DND-41 (cell line): ENCODE results near the gene IL20RA.

Source experiments
- ATAC-seq: fragments of 200-7000 bp; cut with Tn5 transposase; 3 replicates; pipeline ENCODE4 v1.9.1; 2021; ENCODE audit warnings: low read depth; ENCODE audit not compliant: insufficient read depth
- DNase-seq: peaks from one replicate; pipeline ENCODE4 v3.0.0-alpha.2; 2020
- H2AFZ ChIP-seq: 2 replicates; pipeline ENCODE4 v1.6.0; 2012; ENCODE audit warnings: low read depth, low read length
- H3K27ac ChIP-seq: 2 replicates; pipeline ENCODE4 v1.5.1; 2012; ENCODE audit warnings: low read length, inconsistent platforms
- H3K27me3 ChIP-seq: fragments of 200-600 bp; sonication (generic); 2 replicates; pipeline ENCODE4 v1.6.0; 2012; ENCODE audit warnings: low read length, mild to moderate bottlenecking, inconsistent platforms; ENCODE audit not compliant: insufficient read depth, poor library complexity
- H3K36me3 ChIP-seq: 2 replicates; pipeline ENCODE4 v1.5.1; 2012; ENCODE audit warnings: low read length, inconsistent platforms; ENCODE audit not compliant: insufficient read depth
- H3K4me1 ChIP-seq: 2 replicates; pipeline ENCODE4 v1.5.1; 2012; ENCODE audit warnings: mild to moderate bottlenecking, low read length; ENCODE audit not compliant: insufficient read depth
- H3K4me2 ChIP-seq: 2 replicates; pipeline ENCODE4 v1.6.0; 2012; ENCODE audit warnings: mild to moderate bottlenecking, moderate library complexity, low read length, inconsistent platforms; ENCODE audit not compliant: insufficient read depth
- H3K4me3 ChIP-seq, 2 experiments: fragments of 200-600 bp in 1 of 2; shearing (Covaris generic) in 1 of 2; 2 replicates each; pipeline ENCODE4 v1.5.1; 2012 to 2016; ENCODE audit warnings: inconsistent platforms in 2 of 2, low read length in 2 of 2, mild to moderate bottlenecking in 2 of 2, low read depth in 1 of 2, moderate library complexity in 1 of 2
- H3K79me2 ChIP-seq: 2 replicates; pipeline ENCODE4 v1.6.0; 2012; ENCODE audit warnings: low read length, inconsistent platforms; ENCODE audit not compliant: insufficient read depth
- H3K9ac ChIP-seq: 2 replicates; pipeline ENCODE4 v1.6.0; 2012; ENCODE audit warnings: low read depth, mild to moderate bottlenecking, inconsistent platforms, low read length, moderate library complexity
- H3K9me3 ChIP-seq: 2 replicates; pipeline ENCODE4 v1.5.1; 2012; ENCODE audit warnings: low read length, moderate library complexity, mild to moderate bottlenecking, inconsistent platforms; ENCODE audit not compliant: insufficient read depth, severe bottlenecking
- H4K20me1 ChIP-seq: 2 replicates; pipeline ENCODE4 v1.6.0; 2012; ENCODE audit warnings: low read length; ENCODE audit not compliant: insufficient read depth
- CTCF ChIP-seq: IDR thresholded peaks from 2 replicates; pipeline ENCODE4 v1.5.1; 2012; ENCODE audit warnings: borderline replicate concordance, low read length, moderate library complexity, mild to moderate bottlenecking; ENCODE audit not compliant: poor library complexity, severe bottlenecking; ENCODE audit errors: extremely low read depth
- EZH2 ChIP-seq: IDR thresholded peaks from 3 replicates; pipeline ENCODE4 v1.6.1; 2012; ENCODE audit warnings: borderline replicate concordance, low read depth, mild to moderate bottlenecking, moderate library complexity, low read length, inconsistent platforms; ENCODE audit not compliant: severe bottlenecking

IL20RA gene

GRCh38 chr6:137015943-137016342 is 28.8 kb downstream of the IL20RA start:
- Histone ChIP-seq H3K79me2 (no peaks in the 10 kb centered on the region), H3K4me3 (no peak overlapping the region), H2AFZ (no peak overlapping the region), H3K9ac (no peak overlapping the region), H3K4me2 (no peak overlapping the region), H3K9me3 (no peaks in the 10 kb centered on the region), H3K36me3 (no peaks in the 10 kb centered on the region), H3K27me3 (peaks cover 41% of the 10 kb centered on the region), H3K27ac (no peak overlapping the region), H3K4me1 (no peaks in the 10 kb centered on the region), H4K20me1 (no peaks in the 10 kb centered on the region)
- ATAC-seq (no peak), DNase-seq (no peak)
- TF ChIP-seq CTCF (no peak), EZH2 (no peak)

- DNase-seq (no peak), ATAC-seq (no peak; the same call in 2 of the 3 replicates)
- peaks cover 42% of the 10 kb centered on the region for H3K27me3 ChIP-seq
- H3K4me1 ChIP-seq, result no peaks in the 10 kb centered on the region
- no peak overlapping the region for H3K9ac ChIP-seq
- H3K4me2 ChIP-seq, result no peak overlapping the region
- H3K79me2 ChIP-seq, result no peaks in the 10 kb centered on the region
- no peak overlapping the region for H3K27ac ChIP-seq
- H4K20me1 ChIP-seq, result no peaks in the 10 kb centered on the region
- no peak overlapping the region for H3K4me3 ChIP-seq
- TF ChIP-seq EZH2 (no peak), CTCF (peak; percentile 44)
- H3K9me3 ChIP-seq, result no peaks in the 10 kb centered on the region
- H3K36me3 ChIP-seq, result no peaks in the 10 kb centered on the region
- H2AFZ ChIP-seq, result no peak overlapping the region
These were observed 30.8 kb downstream of the IL20RA start for GRCh38 chr6:137013738-137014602.

GRCh38 chr6:137013031-137013430 is 31.7 kb downstream of the IL20RA start:
- no peaks in the 10 kb centered on the region for H3K79me2 ChIP-seq
- no peak overlapping the region for H3K27ac ChIP-seq
- no peaks in the 10 kb centered on the region for H3K36me3 ChIP-seq
- TF ChIP-seq EZH2 (no peak), CTCF (no peak)
- no peaks in the 10 kb centered on the region for H3K9me3 ChIP-seq
- DNase-seq (no peak), ATAC-seq (no peak)
- no peaks in the 10 kb centered on the region for H3K4me1 ChIP-seq
- no peaks in the 10 kb centered on the region for H4K20me1 ChIP-seq
- no peak overlapping the region for H2AFZ ChIP-seq
- H3K4me3 ChIP-seq, result no peak overlapping the region
- H3K9ac ChIP-seq, result no peak overlapping the region
- peaks cover 41% of the 10 kb centered on the region for H3K27me3 ChIP-seq
- no peak overlapping the region for H3K4me2 ChIP-seq
